ENCODE data around the gene ZNF710. TPM values are rescaled to one million over a fixed set of nuclear protein-coding genes. Genes with fewer than 3 reads are reported as not detected.

The ZNF710 gene
- total RNA-seq, 1 experiment from 2014 or later = 40.7 TPM

GRCh38 chr15:90001683-90002427 is 731 bp downstream of the ZNF710 start:
- Histone ChIP-seq H3K4me2 (ENCODE audit: insufficient read depth, insufficient read length, low read length) (peak overlapping the region; percentile 40), H3K27me3 (ENCODE audit: insufficient read depth, low read length) (no peaks in the 10 kb centered on the region; the same call in 1 of the 2 replicates), H4K20me1 (ENCODE audit: control insufficient read depth, insufficient read depth, insufficient read length) (no peaks in the 10 kb centered on the region), H3T11ph (ENCODE audit: low read length) (no peak overlapping the region), H2BK20ac (ENCODE audit: low read depth, low read length, poor library complexity, severe bottlenecking) (no peak overlapping the region), H2BK120ac (ENCODE audit: low read depth, low read length, poor library complexity, severe bottlenecking) (no peak overlapping the region), H3K4me1 (ENCODE audit: insufficient read depth, low read length) (peaks cover 6% of the 10 kb centered on the region; the same call in 1 of the 2 replicates), H2BK12ac (ENCODE audit: insufficient read length, low read depth, low read length) (no peak overlapping the region), H2BK15ac (ENCODE audit: low read depth, low read length) (no peak overlapping the region), H4K91ac (ENCODE audit: insufficient read length, low read depth, low read length) (no peak overlapping the region), H4K8ac (replicated peaks; ENCODE audit: insufficient read length, low read depth, low read length) (no peak overlapping the region), H2AFZ (ENCODE audit: low read length) (no peak overlapping the region), H2BK5ac (ENCODE audit: insufficient read length, low read length) (no peak overlapping the region), H3K9me3 (ENCODE audit: control insufficient read depth, low read depth, low read length) (no peaks in the 10 kb centered on the region), H3K9ac (ENCODE audit: extremely low read depth, insufficient read length, low read length) (no peak overlapping the region), H3K23me2 (ENCODE audit: insufficient read length, low read depth, low read length, poor library complexity, severe bottlenecking) (peaks cover 15% of the 10 kb centered on the region), H3K56ac (ENCODE audit: insufficient read length, low read depth, low read length) (no peak overlapping the region), H3K18ac (ENCODE audit: insufficient read length, low read depth, low read length) (no peak overlapping the region), H2AK5ac (ENCODE audit: insufficient read length, low read length) (no peak overlapping the region), H3K79me2 (ENCODE audit: insufficient read depth, low read length) (peaks cover 3% of the 10 kb centered on the region; the same call in 1 of the 2 replicates), H3K79me1 (ENCODE audit: insufficient read depth, low read depth, low read length, poor library complexity, severe bottlenecking) (no peaks in the 10 kb centered on the region), H4K5ac (ENCODE audit: insufficient read length, low read depth, low read length) (no peak overlapping the region), H3K4ac (ENCODE audit: low read depth, low read length) (no peak overlapping the region), H3K27ac (ENCODE audit: insufficient read length, low read depth, low read length) (no peak overlapping the region), H3K14ac (ENCODE audit: insufficient read depth, low read length) (no peak overlapping the region; the same call in 1 of the 2 replicates), H3K23ac (ENCODE audit: insufficient read length, low read depth, low read length) (no peak overlapping the region)
- WGBS (ENCODE audit: extremely low coverage, insufficient read length, low lambda C conversion rate) = no CpG with 5 or more reads among the region's 89 CpGs
- no peaks in the 10 kb centered on the region; a peak in 1 of 5 replicates for H3K9me3 Mint-ChIP-seq
- no peak for TF ChIP-seq CTCF (conservative IDR thresholded peaks at IDR 0.05)
- DNase-seq = peak; percentile 76
- H3K27ac Mint-ChIP-seq = peak overlapping the region in 2 of 3 experiments; percentile 48 to 89; a peak in 2 of 7 replicates
- H3K36me3 Mint-ChIP-seq (ENCODE audit: insufficient read depth in 1 of 3, low read depth in 3 of 3) = peaks cover 3 to 9% (median 4%) of the 10 kb centered on the region in 3 experiments; a peak in 5 of 7 replicates
- peaks cover 7% of the 10 kb centered on the region for H3K27me3 Mint-ChIP-seq (ENCODE audit: low read depth)
- H3K4me3 Mint-ChIP-seq = peak overlapping the region; percentile 78 to 90
- peaks cover 52 to 54% of the 10 kb centered on the region in 2 experiments for H3K4me1 Mint-ChIP-seq
